ENCODE results near the gene RARRES2. TPM values are rescaled to one million over a fixed set of nuclear protein-coding genes. Genes with fewer than 3 reads are reported as not detected.
"Not testable (repeated sequence)": the region's sequence is repeated elsewhere in the genome, so short reads cannot be mapped to it uniquely, and the experiment has no call there.

Gene RARRES2
- total RNA-seq, 1 donor from 2014 or later: 19.4 TPM

GRCh38 chr7:150307904-150308303, 33.5 kb downstream of the RARRES2 start:
- H3K27me3 Mint-ChIP-seq (ENCODE audit: low read depth, unreplicated experiment): no peaks in the 10 kb centered on the region
- no peak overlapping the region for H3K4me2 ChIP-seq (ENCODE audit: low read length)
- H3K36me3 ChIP-seq (ENCODE audit: insufficient read depth, low read length): no peaks in the 10 kb centered on the region
- H3K4me3 Mint-ChIP-seq (ENCODE audit: unreplicated experiment): peak overlapping the region; percentile 23
- FAIRE-seq (no peak), DNase-seq (ENCODE audit: low read depth) (no peak)
- H3K27ac Mint-ChIP-seq (ENCODE audit: unreplicated experiment): peak overlapping the region; percentile 1
- no peaks in the 10 kb centered on the region for H3K9me3 ChIP-seq (ENCODE audit: insufficient read depth, low read depth, low read length)
- H3K9ac ChIP-seq (ENCODE audit: low read length): no peak overlapping the region
- no peak overlapping the region for H3K27ac ChIP-seq (ENCODE audit: low read depth, low read length)
- H2AFZ ChIP-seq (ENCODE audit: low read depth, low read length): no peak overlapping the region
- no peak overlapping the region for H3K4me3 ChIP-seq (ENCODE audit: insufficient read depth, low read depth, low read length)
- peaks cover 2% of the 10 kb centered on the region for H3K4me1 ChIP-seq (ENCODE audit: insufficient read depth, low read length)
- H4K20me1 ChIP-seq (ENCODE audit: insufficient read depth, low read length): no peaks in the 10 kb centered on the region
- TF ChIP-seq CTCF (IDR thresholded peaks at IDR 0.05; ENCODE audit: insufficient read depth, low read depth, low read length): no peak
- TF ChIP-seq EZH2 (IDR thresholded peaks at IDR 0.05; ENCODE audit: insufficient read depth, low read length): no peak
- no peaks in the 10 kb centered on the region for H3K36me3 Mint-ChIP-seq (ENCODE audit: low read depth, unreplicated experiment)
- no peaks in the 10 kb centered on the region for H3K27me3 ChIP-seq (ENCODE audit: insufficient read depth, low read length)
- H3K79me2 ChIP-seq (ENCODE audit: insufficient read depth, low read length): no peaks in the 10 kb centered on the region
- peaks cover 15% of the 10 kb centered on the region for H3K4me1 Mint-ChIP-seq (ENCODE audit: low read depth, unreplicated experiment)
- H3K9me3 Mint-ChIP-seq (ENCODE audit: unreplicated experiment): no peaks in the 10 kb centered on the region

GRCh38 chr7:150307129-150307528, 34.3 kb downstream of the RARRES2 start:
- H3K9me3 Mint-ChIP-seq (ENCODE audit: unreplicated experiment): no peaks in the 10 kb centered on the region
- H3K4me1 Mint-ChIP-seq (ENCODE audit: low read depth, unreplicated experiment): peaks cover 16% of the 10 kb centered on the region
- no peak overlapping the region for H3K4me3 ChIP-seq (ENCODE audit: insufficient read depth, low read depth, low read length)
- H3K27me3 Mint-ChIP-seq (ENCODE audit: low read depth, unreplicated experiment): no peaks in the 10 kb centered on the region
- H3K9ac ChIP-seq (ENCODE audit: low read length): no peak overlapping the region
- no peak for TF ChIP-seq EZH2 (IDR thresholded peaks at IDR 0.05; ENCODE audit: insufficient read depth, low read length)
- no peak for TF ChIP-seq CTCF (IDR thresholded peaks at IDR 0.05; ENCODE audit: insufficient read depth, low read depth, low read length)
- no peak overlapping the region for H3K4me3 Mint-ChIP-seq (ENCODE audit: unreplicated experiment)
- FAIRE-seq (no peak), DNase-seq (ENCODE audit: low read depth) (no peak)
- H3K4me1 ChIP-seq (ENCODE audit: insufficient read depth, low read length): no peaks in the 10 kb centered on the region
- no peaks in the 10 kb centered on the region for H3K36me3 Mint-ChIP-seq (ENCODE audit: low read depth, unreplicated experiment)
- no peaks in the 10 kb centered on the region for H3K36me3 ChIP-seq (ENCODE audit: insufficient read depth, low read length)
- H4K20me1 ChIP-seq (ENCODE audit: insufficient read depth, low read length): no peaks in the 10 kb centered on the region
- no peak overlapping the region for H3K27ac ChIP-seq (ENCODE audit: low read depth, low read length)
- H3K4me2 ChIP-seq (ENCODE audit: low read length): no peak overlapping the region
- H2AFZ ChIP-seq (ENCODE audit: low read depth, low read length): no peak overlapping the region
- no peaks in the 10 kb centered on the region for H3K79me2 ChIP-seq (ENCODE audit: insufficient read depth, low read length)
- no peaks in the 10 kb centered on the region for H3K9me3 ChIP-seq (ENCODE audit: insufficient read depth, low read depth, low read length)
- peak overlapping the region; percentile 60 for H3K27ac Mint-ChIP-seq (ENCODE audit: unreplicated experiment)
- no peaks in the 10 kb centered on the region for H3K27me3 ChIP-seq (ENCODE audit: insufficient read depth, low read length)

GRCh38 chr7:150306377-150306776, 35.1 kb downstream of the RARRES2 start:
- H3K9ac ChIP-seq (ENCODE audit: low read length); H3K9me3 Mint-ChIP-seq (ENCODE audit: unreplicated experiment); H3K27me3 ChIP-seq (ENCODE audit: insufficient read depth, low read length); H3K4me3 Mint-ChIP-seq (ENCODE audit: unreplicated experiment); H3K36me3 ChIP-seq (ENCODE audit: insufficient read depth, low read length); H3K79me2 ChIP-seq (ENCODE audit: insufficient read depth, low read length); H3K27ac ChIP-seq (ENCODE audit: low read depth, low read length); H3K4me3 ChIP-seq (ENCODE audit: insufficient read depth, low read depth, low read length); FAIRE-seq; H4K20me1 ChIP-seq (ENCODE audit: insufficient read depth, low read length); H3K27me3 Mint-ChIP-seq (ENCODE audit: low read depth, unreplicated experiment); H2AFZ ChIP-seq (ENCODE audit: low read depth, low read length); H3K4me2 ChIP-seq (ENCODE audit: low read length); H3K4me1 ChIP-seq (ENCODE audit: insufficient read depth, low read length); H3K27ac Mint-ChIP-seq (ENCODE audit: unreplicated experiment); DNase-seq (ENCODE audit: low read depth); H3K36me3 Mint-ChIP-seq (ENCODE audit: low read depth, unreplicated experiment); H3K9me3 ChIP-seq (ENCODE audit: insufficient read depth, low read depth, low read length): not testable (repeated sequence)
- peaks cover 16% of the 10 kb centered on the region for H3K4me1 Mint-ChIP-seq (ENCODE audit: low read depth, unreplicated experiment)

GRCh38 chr7:150305903-150306284, 35.5 kb downstream of the RARRES2 start:
- DNase-seq (ENCODE audit: low read depth); H3K27me3 Mint-ChIP-seq (ENCODE audit: low read depth, unreplicated experiment); H4K20me1 ChIP-seq (ENCODE audit: insufficient read depth, low read length); H3K4me2 ChIP-seq (ENCODE audit: low read length); H3K79me2 ChIP-seq (ENCODE audit: insufficient read depth, low read length); H2AFZ ChIP-seq (ENCODE audit: low read depth, low read length); H3K36me3 ChIP-seq (ENCODE audit: insufficient read depth, low read length); H3K9ac ChIP-seq (ENCODE audit: low read length); H3K4me3 ChIP-seq (ENCODE audit: insufficient read depth, low read depth, low read length); H3K4me1 ChIP-seq (ENCODE audit: insufficient read depth, low read length); FAIRE-seq; H3K36me3 Mint-ChIP-seq (ENCODE audit: low read depth, unreplicated experiment); H3K9me3 Mint-ChIP-seq (ENCODE audit: unreplicated experiment); H3K4me3 Mint-ChIP-seq (ENCODE audit: unreplicated experiment); H3K27me3 ChIP-seq (ENCODE audit: insufficient read depth, low read length); H3K27ac ChIP-seq (ENCODE audit: low read depth, low read length); H3K27ac Mint-ChIP-seq (ENCODE audit: unreplicated experiment); H3K9me3 ChIP-seq (ENCODE audit: insufficient read depth, low read depth, low read length): not testable (repeated sequence)
- H3K4me1 Mint-ChIP-seq (ENCODE audit: low read depth, unreplicated experiment): peaks cover 16% of the 10 kb centered on the region

- not testable (repeated sequence) for H3K27ac Mint-ChIP-seq (ENCODE audit: unreplicated experiment); H3K79me2 ChIP-seq (ENCODE audit: insufficient read depth, low read length)
- peaks cover 16% of the 10 kb centered on the region for H3K4me1 Mint-ChIP-seq (ENCODE audit: low read depth, unreplicated experiment)
Measured at GRCh38 chr7:150305259-150305902, 36.0 kb downstream of the RARRES2 start.

More at GRCh38 chr7:150305259-150305902, 36.0 kb downstream of the RARRES2 start:
- H3K27me3 ChIP-seq (ENCODE audit: insufficient read depth, low read length); H3K9ac ChIP-seq (ENCODE audit: low read length); H3K9me3 Mint-ChIP-seq (ENCODE audit: unreplicated experiment); H3K27ac ChIP-seq (ENCODE audit: low read depth, low read length); H3K4me2 ChIP-seq (ENCODE audit: low read length); H3K36me3 ChIP-seq (ENCODE audit: insufficient read depth, low read length); H3K27me3 Mint-ChIP-seq (ENCODE audit: low read depth, unreplicated experiment); H3K36me3 Mint-ChIP-seq (ENCODE audit: low read depth, unreplicated experiment); H3K4me3 ChIP-seq (ENCODE audit: insufficient read depth, low read depth, low read length); DNase-seq (ENCODE audit: low read depth); H2AFZ ChIP-seq (ENCODE audit: low read depth, low read length); H3K4me1 ChIP-seq (ENCODE audit: insufficient read depth, low read length); H3K9me3 ChIP-seq (ENCODE audit: insufficient read depth, low read depth, low read length); H3K4me3 Mint-ChIP-seq (ENCODE audit: unreplicated experiment); H4K20me1 ChIP-seq (ENCODE audit: insufficient read depth, low read length); FAIRE-seq: not testable (repeated sequence)
